Adrenal gland (tissue), 12 donors: ENCODE results near the gene METTL8. TPM values are rescaled to one million over a fixed set of nuclear protein-coding genes. Genes with fewer than 3 reads are reported as not detected.

Experiments used
- DNase-seq, 7 donors: peaks; one replicate each; pipeline ENCODE4 v3.0.0-alpha.2; 2019 to 2020
- H3K27ac ChIP-seq, 5 donors: fragments of 200-600 bp; sonication (generic) in 4 of 5; 1 replicate in 3 of 5; 2 replicates in 2 of 5; pipeline versions ENCODE4 v1.5.1 to v1.8.0; 2016 to 2020; ENCODE audit warnings: mild to moderate bottlenecking in 1 of 5
- H3K27me3 ChIP-seq: fragments of 200-600 bp; 2 replicates; pipeline ENCODE4 v1.8.0; 2021
- H3K36me3 ChIP-seq, 2 donors: fragments of 200-600 bp; replicated peaks in 1 of 2; 1 replicate in 1 of 2; 2 replicates in 1 of 2; pipeline versions ENCODE4 v1.5.1 to v1.8.0; 2018 to 2022
- H3K4me1 ChIP-seq, 2 donors: fragments of 200-600 bp; replicated peaks in 1 of 2; 1 replicate in 1 of 2; 2 replicates in 1 of 2; pipeline versions ENCODE4 v1.5.1 to v1.8.0; 2018 to 2021
- H3K4me3 ChIP-seq, 4 donors: fragments of 200-600 bp; sonication (generic) in 3 of 4; one replicate each; pipeline ENCODE4 v1.5.1; 2016 to 2018
- H3K9me3 ChIP-seq, 3 donors: fragments of 200-600 bp; sonication (generic) in 1 of 3; replicated peaks in 1 of 3; 1 replicate in 2 of 3; 2 replicates in 1 of 3; pipeline versions ENCODE4 v1.5.1 to v1.8.0; 2016 to 2021
- CTCF ChIP-seq, 6 experiments: fragments of 450-650 bp in 4 of 6; fragments of 200-600 bp in 2 of 6; sonication (generic) in 1 of 6; IDR thresholded peaks; 1 replicate in 5 of 6; 2 replicates in 1 of 6; pipeline versions ENCODE4 v1.5.1 to v1.8.0; 2016 to 2021; ENCODE audit warnings: antibody characterized with exemption in 6 of 6, mild to moderate bottlenecking in 2 of 6, moderate library complexity in 1 of 6
- POLR2A ChIP-seq, 2 donors: fragments of 450-650 bp; IDR thresholded peaks; one replicate each; pipeline ENCODE4 v1.6.1; 2017; ENCODE audit warnings: antibody characterized with exemption in 2 of 2, mild to moderate bottlenecking in 2 of 2, moderate library complexity in 1 of 2
- WGBS, 4 donors: extraction: QIAGEN DNeasy Blood & Tissue Kit in 2 of 4; methylation state at CpG; one replicate each; pipeline versions ENCODE4 v1.1.5 to v1.1.7; 2013 to 2017; 5-methylcytosine and 5-hydroxymethylcytosine counted together
- intact Hi-C, 2 donors: fragments of 100-400 bp; cut with DNase I; formaldehyde crosslinking; loops; one replicate each; pipeline versions ENCODE4 v1.14.1 to v1.15.0; 2022 to 2023
- polyA plus RNA-seq, 3 donors: library from polyadenylated mRNA; stranded (reverse); fragments of 200-250 nt in 2 of 3; fragments of 350-450 nt in 1 of 3; fragmentation: Illumina TruSeq in 1 of 3; extraction: RNeasy Lipid Tissue Mini Kit (QIAGEN cat#74804) in 1 of 3; gene quantifications; one replicate each; pipeline ENCODE4 v1.2.3, GENCODE V29; 2013 to 2014
- total RNA-seq, 9 donors: library from RNA; depleted of rRNA in 4 of 9; stranded (reverse); fragments of >200 nt in 4 of 9; fragments of 120-200 nt in 1 of 9; fragmentation: NEBNext Ultra II Directional in 1 of 9; extraction: Animal tissue kit (Norgen Biotek cat#: 25700) in 1 of 9; gene quantifications; one replicate each; pipeline versions ENCODE4 v1.1.0 to v1.2.4, GENCODE V29; 2013 to 2023
- donor health status: healthy with polysubstance abuse.
- donor health status: Bipolar disorder and iron deficiency.
- donor health status: DM: yes; HTN: yes; CAD: no.
- donor health status: DM: no; HTN: no; CAD: no.
- donor health status: DM: no; HTN: no; CAD: no.
- donor health status: DM: yes; HTN: yes; CAD: no.

METTL8 gene
- total and polyA plus RNA-seq, 12 donors, result 3.3 to 37.5 (median 19.7) TPM

- Histone ChIP-seq H3K9me3 (no peaks in the 10 kb centered on the region), H3K36me3 (peaks cover 0 to 30% of the 10 kb centered on the region in 2 donors), H3K4me1 (no peaks in the 10 kb centered on the region), H3K27ac (no peak overlapping the region), H3K4me3 (no peak overlapping the region), H3K27me3 (no peaks in the 10 kb centered on the region)
- 86 to 97% (median 91%) methylated on average over 2 of the region's 2 CpGs for WGBS, 4 donors
- TF ChIP-seq POLR2A (IDR thresholded peaks at IDR 0.05), result no peak
- no peak for DNase-seq
- intact Hi-C loops, result no loop called here
Observed at GRCh38 chr2:171447675-171448074, 13.9 kb upstream of the METTL8 start.

GRCh38 chr2:171441470-171441869 is 7.7 kb upstream of the METTL8 start:
- intact Hi-C loops, result no loop called here
- no peaks in the 10 kb centered on the region for H3K27me3 ChIP-seq
- H3K9me3 ChIP-seq, result no peaks in the 10 kb centered on the region
- H3K4me3 ChIP-seq, result no peak overlapping the region
- no peak for DNase-seq
- TF ChIP-seq POLR2A (IDR thresholded peaks at IDR 0.05) (no peak), CTCF (IDR thresholded peaks at IDR 0.05) (no peak)
- no peak overlapping the region for H3K27ac ChIP-seq
- H3K36me3 ChIP-seq, result peaks cover 0 to 14% of the 10 kb centered on the region in 2 donors
- no peaks in the 10 kb centered on the region for H3K4me1 ChIP-seq

- H3K9me3 ChIP-seq, result no peaks in the 10 kb centered on the region
- intact Hi-C loops, result loop anchor here (10.0 kb wide), 1 partner anchor 88 kb away; the partner anchor contains the start of gene CYBRD1 (in 2 of the 2)
- H3K4me1 ChIP-seq, result peaks cover 7 to 14% of the 10 kb centered on the region in 2 donors
- H3K36me3 ChIP-seq, result peaks cover 0 to 8% of the 10 kb centered on the region in 2 donors
- no peak overlapping the region for H3K4me3 ChIP-seq
- H3K27ac ChIP-seq, result no peak overlapping the region
- TF ChIP-seq POLR2A (IDR thresholded peaks at IDR 0.05), result no peak
- TF ChIP-seq CTCF (IDR thresholded peaks at IDR 0.05), result no peak
- WGBS, 4 donors, result 96 to 100% (median 97%) methylated on average over 1 of the region's 1 CpG
- no peaks in the 10 kb centered on the region for H3K27me3 ChIP-seq
- DNase-seq, result no peak
Observed at GRCh38 chr2:171436307-171436706, 2.5 kb upstream of the METTL8 start.

- Histone ChIP-seq H3K36me3 (no peaks in the 10 kb centered on the region), H3K27me3 (no peaks in the 10 kb centered on the region), H3K9me3 (no peaks in the 10 kb centered on the region), H3K27ac (peak within 1 kb of the TSS; percentile 87 to 99 (median 97)), H3K4me3 (peak within 1 kb of the TSS; percentile 17 to 98 (median 50)), H3K4me1 (peaks cover 7 to 14% of the 10 kb centered on the region in 2 donors)
- DNase-seq, result peak; percentile 95 to 97 (median 96)
- intact Hi-C loops, result loop anchor here (5.0 to 10.0 kb wide), 2 partner anchors 90 to 462 kb away; partner anchors contain the start of gene CYBRD1 (in 2 of the 2)
- 0 to 2% (median 1%) methylated on average over 11 to 92 of the region's 92 CpGs for WGBS, 4 donors
- TF ChIP-seq CTCF (IDR thresholded peaks at IDR 0.05), result peak in 2 of 6 experiments; percentile 21 to 31
- peak; percentile 78 to 82 for TF ChIP-seq POLR2A (IDR thresholded peaks at IDR 0.05)
Observed at GRCh38 chr2:171434013-171434989, 511 bp upstream of the METTL8 start, which contains the start of gene DCAF17. TSS of gene DCAF17 (plus strand) at chr2:171434226. CDS start at chr2:171434578, 352 bp downstream.
